OCI-LY1 (cell line): ENCODE results near the gene IARS1.

Source experiments
- H2AFZ ChIP-seq: fragments of 200-600 bp; sonication (generic), shearing (Covaris generic); 2 replicates; pipeline ENCODE4 v1.6.0; 2014; ENCODE audit warnings: antibody characterized with exemption, mild to moderate bottlenecking, low read length
- H3F3A ChIP-seq: fragments of 200-600 bp; sonication (generic), shearing (Covaris generic); 2 replicates; pipeline ENCODE4 v1.6.0; 2014; ENCODE audit warnings: mild to moderate bottlenecking, antibody characterized with exemption, low read length, moderate library complexity; ENCODE audit not compliant: insufficient read depth
- H3K27ac ChIP-seq: fragments of 200-600 bp; sonication (generic); 2 replicates; pipeline ENCODE4 v1.5.1; 2014; ENCODE audit warnings: low read length, mixed run types, mild to moderate bottlenecking, low read depth; ENCODE audit not compliant: poor library complexity, severe bottlenecking
- H3K27me3 ChIP-seq: fragments of 200-600 bp; sonication (generic); 2 replicates; pipeline ENCODE4 v1.6.0; 2014; ENCODE audit warnings: antibody characterized with exemption, mild to moderate bottlenecking, low read length, moderate library complexity; ENCODE audit not compliant: insufficient read depth
- H3K36me3 ChIP-seq: fragments of 200-600 bp; sonication (generic); 2 replicates; pipeline ENCODE4 v1.6.1; 2014; ENCODE audit warnings: mild to moderate bottlenecking, antibody characterized with exemption, low read length, moderate library complexity, mixed read lengths; ENCODE audit not compliant: insufficient read depth
- H3K4me1 ChIP-seq: fragments of 200-600 bp; sonication (generic); 2 replicates; pipeline ENCODE4 v1.5.1; 2014; ENCODE audit warnings: mild to moderate bottlenecking, low read length, moderate library complexity; ENCODE audit not compliant: insufficient read depth, severe bottlenecking
- H3K4me2 ChIP-seq: fragments of 200-600 bp; sonication (generic), shearing (Covaris generic); 2 replicates; pipeline ENCODE4 v1.6.1; 2014; ENCODE audit warnings: low read length
- H3K4me3 ChIP-seq: fragments of 200-600 bp; sonication (generic); 2 replicates; pipeline ENCODE4 v1.5.1; 2014; ENCODE audit warnings: low read length, low read depth, mild to moderate bottlenecking, mixed read lengths; ENCODE audit not compliant: poor library complexity, severe bottlenecking
- H3K79me2 ChIP-seq: fragments of 200-600 bp; shearing (Covaris generic); 2 replicates; pipeline ENCODE4 v1.6.1; 2016; ENCODE audit warnings: mixed run types, low read length, mixed read lengths; ENCODE audit not compliant: insufficient read depth
- H3K9ac ChIP-seq: fragments of 200-600 bp; sonication (generic), shearing (Covaris generic); 2 replicates; pipeline ENCODE4 v1.6.1; 2014; ENCODE audit warnings: mild to moderate bottlenecking, low read length, mixed read lengths
- H3K9me2 ChIP-seq: fragments of 200-600 bp; sonication (generic), shearing (Covaris generic); 2 replicates; pipeline ENCODE4 v1.6.1; 2014; ENCODE audit warnings: low read depth, mild to moderate bottlenecking, low read length, mixed read lengths
- H3K9me3 ChIP-seq: fragments of 200-600 bp; shearing (Covaris generic); 2 replicates; pipeline ENCODE4 v1.6.1; 2014; ENCODE audit warnings: low read length, mixed read lengths
- H4K20me1 ChIP-seq: fragments of 200-600 bp; sonication (generic), shearing (Covaris generic); 2 replicates; pipeline ENCODE4 v1.6.0; 2016; ENCODE audit warnings: mild to moderate bottlenecking, low read length; ENCODE audit not compliant: insufficient read depth
- EZH2 ChIP-seq: fragments of 200-600 bp; sonication (generic), shearing (Covaris generic); IDR thresholded peaks from 2 replicates; pipeline ENCODE4 v1.8.0; 2017; ENCODE audit warnings: borderline replicate concordance, mixed run types, mild to moderate bottlenecking, antibody characterized with exemption, low read length, moderate library complexity, mixed read lengths
- TF ChIP-seq, protein P1 (sequence below): fragments of 200-600 bp; sonication (generic), shearing (Covaris generic); IDR thresholded peaks from 2 replicates; pipeline ENCODE4 v1.5.1; 2017; ENCODE audit warnings: mild to moderate bottlenecking, antibody characterized with exemption, low read length, moderate library complexity, mixed read lengths

The IARS1 gene

DNA sequence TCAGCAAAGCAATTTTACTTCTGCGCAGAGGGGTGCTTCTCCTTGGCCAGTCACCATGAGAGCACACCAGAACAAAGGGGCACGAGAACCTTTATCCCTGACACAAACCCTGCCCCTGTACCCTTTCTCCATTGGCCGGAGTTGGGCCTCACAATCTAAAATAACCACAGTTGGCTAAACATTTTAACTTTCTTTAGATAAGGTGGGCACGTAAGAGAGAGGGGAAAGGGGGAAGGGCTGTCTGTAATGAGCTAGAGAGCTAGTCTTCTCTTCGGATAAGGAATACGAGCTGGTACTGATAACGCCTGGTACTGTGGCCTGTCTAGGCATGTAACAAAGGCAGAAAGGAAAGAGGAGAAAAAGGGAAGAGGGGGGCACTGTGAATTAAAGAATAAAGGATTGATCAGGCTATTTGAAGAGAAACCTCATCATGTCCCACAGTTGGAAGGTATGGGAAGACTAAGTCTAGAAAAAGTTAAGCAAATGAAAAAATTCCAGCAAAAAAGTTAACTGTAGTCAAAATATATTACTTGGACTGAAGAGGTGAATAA lies 1.8 kb upstream of the IARS1 start:
- Histone ChIP-seq H3K79me2 (peaks cover 32% of the 10 kb centered on the region), H3F3A (0 out of 2 replicates have a peak, but pooled peaks cover 4% of the 10 kb centered on the region), H3K27ac (peak overlapping the region; percentile 75), H4K20me1 (no peaks in the 10 kb centered on the region), H3K9me2 (no peaks in the 10 kb centered on the region), H3K4me1 (peaks cover 41% of the 10 kb centered on the region), H3K27me3 (no peaks in the 10 kb centered on the region), H2AFZ (no peak overlapping the region), H3K9ac (no peak overlapping the region; the same call in 1 of the 2 replicates), H3K4me3 (no peak overlapping the region), H3K9me3 (no peaks in the 10 kb centered on the region), H3K4me2 (peak overlapping the region; percentile 75; the same call in 1 of the 2 replicates), H3K36me3 (peaks cover 54% of the 10 kb centered on the region)
- TF ChIP-seq, protein P1, sequence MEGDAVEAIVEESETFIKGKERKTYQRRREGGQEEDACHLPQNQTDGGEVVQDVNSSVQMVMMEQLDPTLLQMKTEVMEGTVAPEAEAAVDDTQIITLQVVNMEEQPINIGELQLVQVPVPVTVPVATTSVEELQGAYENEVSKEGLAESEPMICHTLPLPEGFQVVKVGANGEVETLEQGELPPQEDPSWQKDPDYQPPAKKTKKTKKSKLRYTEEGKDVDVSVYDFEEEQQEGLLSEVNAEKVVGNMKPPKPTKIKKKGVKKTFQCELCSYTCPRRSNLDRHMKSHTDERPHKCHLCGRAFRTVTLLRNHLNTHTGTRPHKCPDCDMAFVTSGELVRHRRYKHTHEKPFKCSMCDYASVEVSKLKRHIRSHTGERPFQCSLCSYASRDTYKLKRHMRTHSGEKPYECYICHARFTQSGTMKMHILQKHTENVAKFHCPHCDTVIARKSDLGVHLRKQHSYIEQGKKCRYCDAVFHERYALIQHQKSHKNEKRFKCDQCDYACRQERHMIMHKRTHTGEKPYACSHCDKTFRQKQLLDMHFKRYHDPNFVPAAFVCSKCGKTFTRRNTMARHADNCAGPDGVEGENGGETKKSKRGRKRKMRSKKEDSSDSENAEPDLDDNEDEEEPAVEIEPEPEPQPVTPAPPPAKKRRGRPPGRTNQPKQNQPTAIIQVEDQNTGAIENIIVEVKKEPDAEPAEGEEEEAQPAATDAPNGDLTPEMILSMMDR: no peak
- TF ChIP-seq EZH2: no peak

DNA sequence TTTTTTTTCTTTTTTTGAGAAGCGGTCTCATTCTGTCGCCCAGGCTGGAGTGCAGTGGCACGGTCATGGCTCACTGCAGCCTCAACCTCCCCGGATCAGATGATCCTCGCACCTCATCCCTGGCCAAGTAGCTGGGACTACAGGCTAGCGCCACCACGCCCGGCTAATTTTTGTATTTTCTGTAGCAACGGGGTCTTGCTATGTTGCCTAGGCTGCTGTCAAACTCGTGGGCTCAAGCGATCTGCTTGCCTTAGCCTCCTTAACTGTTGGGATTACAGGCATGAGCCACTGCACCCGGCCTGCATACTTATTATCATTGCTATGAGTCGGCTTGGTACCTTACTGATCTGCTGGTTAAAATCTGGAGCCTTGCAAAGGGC lies 790 bp upstream of the IARS1 start:
- Histone ChIP-seq H3K4me3 (peak overlapping the region; percentile 88), H2AFZ (no peak overlapping the region), H4K20me1 (no peaks in the 10 kb centered on the region), H3K27ac (peak overlapping the region; percentile 75), H3F3A (0 out of 2 replicates have a peak, but pooled peaks cover 4% of the 10 kb centered on the region), H3K4me1 (peaks cover 37% of the 10 kb centered on the region), H3K27me3 (no peaks in the 10 kb centered on the region), H3K9me2 (no peaks in the 10 kb centered on the region), H3K79me2 (peaks cover 42% of the 10 kb centered on the region), H3K4me2 (peak overlapping the region; percentile 75), H3K9me3 (no peaks in the 10 kb centered on the region), H3K36me3 (peaks cover 54% of the 10 kb centered on the region), H3K9ac (peak overlapping the region; percentile 74)
- TF ChIP-seq, protein P1: no peak
- no peak for TF ChIP-seq EZH2

DNA sequence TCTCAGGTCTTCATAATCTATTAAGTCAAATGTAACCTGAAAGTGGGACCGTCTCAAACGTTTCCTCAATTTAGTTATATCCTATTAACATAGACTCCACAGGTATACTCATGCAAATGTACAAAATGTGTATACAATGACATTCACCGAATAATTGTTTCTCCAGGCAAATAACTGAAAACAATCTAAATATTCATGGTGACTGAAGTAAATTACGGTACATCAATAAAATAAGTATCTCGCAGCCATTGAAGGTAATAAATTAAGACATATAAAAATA lies 482 bp downstream of the IARS1 start:
- no peaks in the 10 kb centered on the region for H3K27me3 ChIP-seq
- TF ChIP-seq EZH2: no peak
- TF ChIP-seq, protein P1: no peak
- peaks cover 54% of the 10 kb centered on the region for H3K36me3 ChIP-seq
- H3K9me3 ChIP-seq: no peaks in the 10 kb centered on the region
- peak overlapping the region; percentile 57 for H3K27ac ChIP-seq
- H2AFZ ChIP-seq: no peak overlapping the region
- H3K79me2 ChIP-seq: peaks cover 50% of the 10 kb centered on the region
- H3K4me2 ChIP-seq: peak overlapping the region; percentile 84
- peaks cover 32% of the 10 kb centered on the region for H3K4me1 ChIP-seq
- no peaks in the 10 kb centered on the region for H3K9me2 ChIP-seq
- H3F3A ChIP-seq: 0 out of 2 replicates have a peak, but pooled peaks cover 4% of the 10 kb centered on the region
- H3K9ac ChIP-seq: peak overlapping the region; percentile 90
- peak overlapping the region; percentile 88 for H3K4me3 ChIP-seq
- no peaks in the 10 kb centered on the region for H4K20me1 ChIP-seq
